Esophagus muscularis mucosa (tissue), 4 donors: ENCODE data around the gene ASB7. TPM values are rescaled to one million over a fixed set of nuclear protein-coding genes. Genes with fewer than 3 reads are reported as not detected.

Source experiments
- DNase-seq: peaks from one replicate; pipeline ENCODE4 v3.0.0-alpha.2; 2017; ENCODE audit errors: extremely low spot score
- H3K27ac ChIP-seq, 4 donors: fragments of 200-600 bp; sonication (generic); replicated peaks in 1 of 4; 1 replicate in 3 of 4; 2 replicates in 1 of 4; pipeline ENCODE4 v1.5.1; 2016 to 2019; ENCODE audit warnings: mild to moderate bottlenecking in 1 of 4
- H3K27me3 ChIP-seq, 4 donors: fragments of 200-600 bp; sonication (generic); one replicate each; pipeline versions ENCODE4 v1.5.1 to v1.6.0; 2016 to 2019
- H3K36me3 ChIP-seq, 4 donors: fragments of 200-600 bp; sonication (generic); one replicate each; pipeline ENCODE4 v1.5.1; 2016 to 2019
- H3K4me1 ChIP-seq, 4 donors: fragments of 200-600 bp; sonication (generic); one replicate each; pipeline ENCODE4 v1.5.1; 2016 to 2019
- H3K4me3 ChIP-seq, 4 donors: fragments of 200-600 bp; sonication (generic); 1 replicate in 2 of 4; 2 replicates in 2 of 4; pipeline ENCODE4 v1.5.1; 2016 to 2019; ENCODE audit warnings: mild to moderate bottlenecking in 4 of 4, moderate library complexity in 1 of 4
- H3K9me3 ChIP-seq, 4 donors: fragments of 200-600 bp; sonication (generic); 1 replicate in 3 of 4; 2 replicates in 1 of 4; pipeline ENCODE4 v1.5.1; 2016 to 2019
- CTCF ChIP-seq, 3 experiments: fragments of 200-600 bp in 2 of 3; fragments of 450-650 bp in 1 of 3; sonication (generic) in 2 of 3; IDR thresholded peaks; one replicate each; pipeline ENCODE4 v1.5.1; 2017 to 2019; ENCODE audit warnings: antibody characterized with exemption in 3 of 3, mild to moderate bottlenecking in 2 of 3, moderate library complexity in 1 of 3
- EP300 ChIP-seq: sonication (generic); formaldehyde crosslinking; IDR thresholded peaks from one replicate; pipeline ENCODE4 v1.6.1; 2017; ENCODE audit warnings: antibody characterized with exemption
- POLR2A ChIP-seq: fragments of 450-650 bp; IDR thresholded peaks from one replicate; pipeline ENCODE4 v1.6.1; 2017; ENCODE audit warnings: antibody characterized with exemption, moderate library complexity, mild to moderate bottlenecking, low read depth
- POLR2AphosphoS5 ChIP-seq, 2 donors: sonication (generic); formaldehyde crosslinking; IDR thresholded peaks; one replicate each; pipeline ENCODE4 v1.6.1; 2017; ENCODE audit warnings: antibody characterized with exemption in 2 of 2
- WGBS: methylation state at CpG from one replicate; pipeline ENCODE4 v1.1.5; 2018; 5-methylcytosine and 5-hydroxymethylcytosine counted together
- intact Hi-C: fragments of 100-400 bp; cut with DNase I; formaldehyde crosslinking; loops from one replicate; pipeline ENCODE4 v1.15.1; 2023
- total RNA-seq, 4 donors: library from RNA; depleted of rRNA; stranded (reverse); fragments of >200 nt; gene quantifications; one replicate each; pipeline versions ENCODE4 v1.1.0 to v1.2.1, GENCODE V29; 2016

The ASB7 gene, protein sequence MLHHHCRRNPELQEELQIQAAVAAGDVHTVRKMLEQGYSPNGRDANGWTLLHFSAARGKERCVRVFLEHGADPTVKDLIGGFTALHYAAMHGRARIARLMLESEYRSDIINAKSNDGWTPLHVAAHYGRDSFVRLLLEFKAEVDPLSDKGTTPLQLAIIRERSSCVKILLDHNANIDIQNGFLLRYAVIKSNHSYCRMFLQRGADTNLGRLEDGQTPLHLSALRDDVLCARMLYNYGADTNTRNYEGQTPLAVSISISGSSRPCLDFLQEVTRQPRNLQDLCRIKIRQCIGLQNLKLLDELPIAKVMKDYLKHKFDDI
- 10 to 100 TPM; 12.8 to 13.8 (median 13.4) TPM for total RNA-seq

DNA sequence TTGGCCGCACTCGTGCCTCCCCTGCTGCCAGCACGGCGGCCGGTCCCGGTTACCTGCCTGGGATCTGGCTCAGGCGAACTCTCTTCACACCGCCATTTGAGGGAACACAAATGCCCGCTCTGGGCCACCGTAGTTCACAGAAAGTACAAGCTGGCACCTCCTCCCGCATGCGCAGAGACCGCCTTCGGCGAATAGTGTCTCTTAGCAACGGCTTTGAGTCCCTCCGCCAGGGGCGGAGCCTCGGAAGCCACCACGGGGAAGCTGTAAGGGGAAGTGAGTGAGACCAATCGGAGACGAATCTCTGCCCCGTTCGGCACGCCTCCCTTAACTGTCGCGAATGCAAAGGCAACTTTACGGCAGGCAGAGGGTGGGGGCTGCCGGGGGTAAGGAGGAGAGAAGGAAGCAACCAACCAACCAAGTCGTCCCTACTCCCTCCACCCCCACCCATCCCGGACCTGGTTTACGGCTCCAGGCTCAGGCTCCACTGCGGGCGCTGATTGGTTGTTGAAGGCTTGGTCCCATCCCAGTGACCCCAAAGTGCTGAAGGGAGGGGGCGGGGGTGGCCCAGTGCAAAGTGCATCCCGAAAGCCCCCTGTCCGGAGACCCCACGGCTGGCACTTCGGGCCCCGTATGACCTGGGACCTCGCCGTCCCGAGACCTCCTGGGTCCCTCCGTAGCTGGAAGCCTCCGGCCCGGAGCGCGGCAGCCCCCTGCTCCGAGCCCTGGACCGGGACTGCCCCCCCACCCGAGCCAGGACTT is at the start of gene ASB7, which contains the start of gene LINS1:
ASB7 (plus strand) TSS at position 526 of the 759 bp plus-strand sequence. CDS start 9,628 bp downstream, outside the sequence.
LINS1 (minus strand) TSS at position 121 of the 759 bp plus-strand sequence. CDS start 21,342 bp downstream, outside the sequence.
- intact Hi-C loops, result loop anchor here (5.0 kb wide), 1 partner anchor 250 kb away; no protein-coding TSS in a partner anchor
- Histone ChIP-seq H3K4me1 (peaks cover 23 to 39% (median 38%) of the 10 kb centered on the region in 4 donors), H3K9me3 (no peaks in the 10 kb centered on the region), H3K27ac (peak within 1 kb of the TSS; percentile 86 to 90 (median 88)), H3K36me3 (peaks cover 0 to 25% (median 6%) of the 10 kb centered on the region in 4 donors), H3K27me3 (no peaks in the 10 kb centered on the region), H3K4me3 (peak within 1 kb of the TSS; percentile 71 to 94 (median 92))
- 0% methylated on average over 3 of the region's 51 CpGs for WGBS
- DNase-seq, result peak; percentile 100
- TF ChIP-seq CTCF (IDR thresholded peaks at IDR 0.05) (peak in 1 of 3 experiments; percentile 28), POLR2AphosphoS5 (IDR thresholded peaks at IDR 0.05) (peak; percentile 85 to 93), POLR2A (no peak)

DNA sequence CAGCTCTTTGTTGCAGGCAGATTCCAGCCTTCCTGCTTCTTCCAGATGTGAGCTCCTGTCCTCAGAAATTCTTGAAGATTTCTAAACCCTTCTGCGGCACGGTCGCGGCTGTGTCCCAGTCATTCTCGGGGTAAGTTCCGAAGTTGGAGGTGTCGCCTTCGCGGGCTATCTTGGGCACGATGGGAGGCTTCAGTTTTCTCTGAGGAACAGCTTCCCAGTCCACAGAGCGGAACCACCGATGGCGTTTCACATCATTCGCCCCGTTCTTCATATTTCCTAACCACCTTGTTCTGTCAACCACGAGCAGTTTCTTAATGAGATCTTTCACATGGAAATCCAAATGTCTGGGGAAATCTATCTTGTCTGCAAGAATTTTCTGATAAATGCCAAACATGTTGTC is 48.9 kb upstream of the ASB7 start:
- 94% methylated on average over 16 of the region's 16 CpGs for WGBS
- H3K4me1 ChIP-seq, result no peaks in the 10 kb centered on the region
- no peak for DNase-seq
- H3K9me3 ChIP-seq, result no peaks in the 10 kb centered on the region
- intact Hi-C loops, result no loop called here
- no peak overlapping the region for H3K4me3 ChIP-seq
- peaks cover 0 to 2% (median 0%) of the 10 kb centered on the region in 4 donors for H3K36me3 ChIP-seq
- H3K27ac ChIP-seq, result no peak overlapping the region
- no peak for TF ChIP-seq CTCF (IDR thresholded peaks at IDR 0.05)
- H3K27me3 ChIP-seq, result no peaks in the 10 kb centered on the region

DNA sequence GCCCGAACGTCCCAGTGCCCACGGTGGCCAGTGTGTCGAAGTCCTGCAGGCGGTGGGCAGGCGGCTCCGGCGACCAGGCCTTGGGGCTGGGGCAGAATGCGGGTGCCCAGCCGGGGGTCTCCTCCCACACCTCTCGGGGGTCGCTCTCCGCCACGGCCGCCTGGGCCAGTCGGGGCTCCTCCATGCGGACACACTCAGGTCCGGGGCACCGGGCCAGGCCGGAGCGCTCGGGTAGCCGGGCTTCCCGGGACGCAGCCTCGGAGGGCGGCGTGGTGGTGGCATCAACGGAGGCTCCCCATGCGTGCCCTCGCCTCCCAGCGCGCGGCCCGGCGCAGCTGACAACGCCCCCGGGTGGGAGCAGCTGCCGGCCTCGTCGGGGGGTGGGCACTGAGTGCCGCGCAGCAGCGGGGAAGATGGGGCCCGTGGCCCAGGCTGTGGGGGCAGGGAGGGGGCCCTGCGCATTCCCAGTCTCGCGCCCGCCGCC is 43.6 kb upstream of the ASB7 start:
- 94% methylated on average over 9 of the region's 50 CpGs for WGBS
- TF ChIP-seq CTCF (IDR thresholded peaks at IDR 0.05) (no peak), EP300 (no peak), POLR2A (no peak)
- no peak overlapping the region for H3K27ac ChIP-seq

DNA sequence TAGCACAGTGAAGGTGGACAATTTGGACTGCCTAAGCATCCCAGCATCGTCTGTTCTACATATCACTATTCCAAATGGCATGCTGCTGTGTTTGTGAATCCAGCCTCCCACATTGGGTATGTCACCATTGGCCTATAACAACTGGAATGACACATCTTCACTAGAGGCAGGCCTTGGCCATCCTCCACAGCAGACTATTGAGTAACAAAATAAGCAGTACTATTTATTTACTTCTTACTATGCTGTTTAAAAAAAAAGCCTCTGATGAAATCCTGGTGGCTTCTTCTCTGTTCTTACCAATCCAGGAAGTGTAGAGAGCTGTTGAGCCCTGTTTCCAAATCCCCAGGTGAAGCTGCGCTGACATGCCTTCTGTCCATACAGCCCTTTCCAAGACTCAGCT is 43.1 kb upstream of the ASB7 start:
- Histone ChIP-seq H3K9me3 (no peaks in the 10 kb centered on the region), H3K27me3 (no peaks in the 10 kb centered on the region), H3K27ac (no peak overlapping the region), H3K4me1 (no peaks in the 10 kb centered on the region), H3K4me3 (no peak overlapping the region), H3K36me3 (no peaks in the 10 kb centered on the region)
- 90% methylated on average over 2 of the region's 2 CpGs for WGBS
- no peak for DNase-seq
- TF ChIP-seq POLR2A, result no peak
- TF ChIP-seq POLR2AphosphoS5 (IDR thresholded peaks at IDR 0.05), result peak in 1 of 2 donors; percentile 18
- intact Hi-C loops, result no loop called here

More for the DNA sequence above, 43.6 kb upstream of the ASB7 start:
- Histone ChIP-seq H3K4me3 (no peak overlapping the region), H3K27me3 (no peaks in the 10 kb centered on the region), H3K4me1 (no peaks in the 10 kb centered on the region), H3K36me3 (no peaks in the 10 kb centered on the region), H3K9me3 (no peaks in the 10 kb centered on the region)
- intact Hi-C loops, result no loop called here
- no peak for DNase-seq

DNA sequence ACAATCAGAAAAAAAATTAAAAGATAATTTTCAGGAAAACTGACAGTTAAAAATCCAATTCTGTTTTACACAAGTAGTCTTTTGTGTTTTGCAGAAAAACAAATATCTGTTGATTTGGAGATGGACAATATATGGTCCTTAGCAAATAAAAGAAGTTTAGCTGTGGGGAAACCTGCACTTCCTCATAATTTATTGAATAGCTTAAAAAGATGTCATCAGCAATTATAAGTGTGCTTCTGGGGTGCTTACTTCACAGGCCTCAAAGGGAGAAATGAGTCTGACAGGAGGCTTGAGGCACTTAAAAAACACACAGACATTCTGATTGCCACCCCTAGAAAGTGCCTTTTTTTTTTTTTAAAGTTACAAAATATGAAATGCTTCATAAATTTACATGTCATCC is 42.1 kb upstream of the ASB7 start:
- Histone ChIP-seq H3K9me3 (no peaks in the 10 kb centered on the region), H3K36me3 (no peaks in the 10 kb centered on the region), H3K27me3 (no peaks in the 10 kb centered on the region), H3K4me1 (no peaks in the 10 kb centered on the region), H3K4me3 (no peak overlapping the region), H3K27ac (no peak overlapping the region)
- intact Hi-C loops, result no loop called here
- no peak for DNase-seq
- TF ChIP-seq CTCF (IDR thresholded peaks at IDR 0.05) (no peak), POLR2A (no peak), POLR2AphosphoS5 (IDR thresholded peaks at IDR 0.05) (no peak), EP300 (no peak)
